T-helper 22 cell (primary cell): ENCODE results near the gene ARHGAP26.

Experiments
- DNase-seq: peaks from one replicate; pipeline ENCODE4 v3.0.0-alpha.2; 2020; ENCODE audit warnings: low read depth

ARHGAP26 gene

DNA sequence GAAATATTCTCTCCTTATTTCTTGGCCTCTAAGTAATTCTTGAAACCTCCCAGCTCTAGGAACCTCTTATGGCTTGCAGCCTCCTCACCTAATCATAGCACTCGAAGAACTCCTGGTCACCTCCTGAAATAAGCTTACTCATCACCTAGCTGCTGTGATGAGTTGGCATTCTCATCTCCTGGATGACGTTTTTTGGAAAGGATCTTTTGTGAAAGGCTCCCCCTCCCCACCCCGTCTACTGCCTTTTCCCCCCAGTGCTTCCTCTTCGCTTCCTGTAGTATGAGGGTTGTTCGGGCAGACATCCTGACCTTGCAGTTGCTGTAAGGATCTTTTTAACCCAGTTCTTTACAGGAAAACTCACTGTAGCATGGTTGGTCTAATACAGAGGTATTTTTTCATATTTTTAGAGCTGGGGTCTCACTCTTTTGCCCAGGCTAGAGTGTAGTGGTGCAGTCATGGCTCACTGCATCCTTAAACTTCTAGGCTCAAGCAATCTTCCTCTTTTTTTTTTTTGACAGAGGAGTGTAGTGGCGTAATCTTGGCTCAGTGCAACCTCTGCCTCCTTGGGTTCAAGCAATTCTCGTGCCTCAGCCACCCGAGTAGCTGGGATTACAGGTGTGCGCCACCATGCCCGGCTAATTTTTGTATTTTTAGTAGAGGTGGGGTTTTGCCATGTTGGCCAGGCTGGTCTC is 41.8 kb downstream of the ARHGAP26 start:
- no peak for DNase-seq

DNA sequence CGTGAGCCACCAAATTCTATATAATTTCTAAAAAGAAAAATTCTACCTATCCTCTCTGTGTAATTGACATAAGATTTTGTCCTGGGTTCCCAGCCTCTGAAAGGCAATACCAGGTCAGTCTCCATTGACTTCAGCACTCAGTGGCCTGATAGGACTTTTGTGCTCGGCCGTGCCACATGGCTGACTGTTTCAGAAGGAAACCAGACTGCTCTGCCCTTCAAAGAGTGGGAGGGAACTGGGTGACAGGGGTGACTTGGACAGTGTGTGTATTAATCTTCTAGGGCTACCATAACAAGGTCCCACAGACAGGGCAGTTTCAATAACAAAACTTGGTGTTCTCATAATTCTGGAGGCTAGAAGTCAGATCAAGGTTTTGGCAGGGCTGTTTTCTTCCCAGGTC is 43.0 kb downstream of the ARHGAP26 start:
- DNase-seq, result no peak

DNA sequence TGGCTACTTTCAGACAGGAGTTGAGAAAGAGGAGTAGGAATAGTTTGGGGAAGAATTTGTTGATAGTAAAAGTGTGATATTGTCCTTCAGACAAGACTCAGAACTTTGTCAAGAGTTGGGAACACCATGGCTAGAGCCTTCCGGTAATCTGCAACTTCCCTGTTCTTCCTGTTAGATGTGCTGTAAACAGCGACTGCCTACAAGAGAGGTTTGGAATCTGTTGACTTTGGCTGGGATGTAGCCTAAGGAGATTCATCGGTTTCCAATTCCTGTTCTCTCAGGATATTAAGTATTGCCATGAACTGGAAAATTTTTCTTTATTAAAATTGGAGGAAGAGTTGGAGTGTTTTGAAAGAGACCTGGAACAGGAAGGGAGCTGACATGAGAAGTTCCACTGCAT is 43.9 kb downstream of the ARHGAP26 start:
- DNase-seq, result no peak

DNA sequence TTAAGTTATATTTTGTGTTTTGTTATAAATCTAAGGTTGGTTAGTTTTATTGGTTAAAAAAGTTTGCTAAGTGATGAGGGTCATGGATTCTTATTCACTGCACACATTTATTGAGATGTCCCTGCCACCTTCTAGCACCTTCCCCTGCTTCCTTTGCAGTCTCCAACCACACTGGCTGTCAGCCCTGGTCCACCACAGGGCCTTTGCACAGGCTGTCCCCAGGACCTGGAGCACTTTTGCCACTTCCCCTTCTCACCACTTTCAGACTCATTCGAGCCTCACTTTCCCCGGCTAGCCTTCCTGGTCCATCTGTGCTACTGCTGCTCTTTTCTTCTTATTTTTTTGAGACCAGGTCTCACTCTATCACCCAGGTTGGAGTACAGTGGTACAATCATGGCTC is 45.3 kb downstream of the ARHGAP26 start:
- no peak for DNase-seq

DNA sequence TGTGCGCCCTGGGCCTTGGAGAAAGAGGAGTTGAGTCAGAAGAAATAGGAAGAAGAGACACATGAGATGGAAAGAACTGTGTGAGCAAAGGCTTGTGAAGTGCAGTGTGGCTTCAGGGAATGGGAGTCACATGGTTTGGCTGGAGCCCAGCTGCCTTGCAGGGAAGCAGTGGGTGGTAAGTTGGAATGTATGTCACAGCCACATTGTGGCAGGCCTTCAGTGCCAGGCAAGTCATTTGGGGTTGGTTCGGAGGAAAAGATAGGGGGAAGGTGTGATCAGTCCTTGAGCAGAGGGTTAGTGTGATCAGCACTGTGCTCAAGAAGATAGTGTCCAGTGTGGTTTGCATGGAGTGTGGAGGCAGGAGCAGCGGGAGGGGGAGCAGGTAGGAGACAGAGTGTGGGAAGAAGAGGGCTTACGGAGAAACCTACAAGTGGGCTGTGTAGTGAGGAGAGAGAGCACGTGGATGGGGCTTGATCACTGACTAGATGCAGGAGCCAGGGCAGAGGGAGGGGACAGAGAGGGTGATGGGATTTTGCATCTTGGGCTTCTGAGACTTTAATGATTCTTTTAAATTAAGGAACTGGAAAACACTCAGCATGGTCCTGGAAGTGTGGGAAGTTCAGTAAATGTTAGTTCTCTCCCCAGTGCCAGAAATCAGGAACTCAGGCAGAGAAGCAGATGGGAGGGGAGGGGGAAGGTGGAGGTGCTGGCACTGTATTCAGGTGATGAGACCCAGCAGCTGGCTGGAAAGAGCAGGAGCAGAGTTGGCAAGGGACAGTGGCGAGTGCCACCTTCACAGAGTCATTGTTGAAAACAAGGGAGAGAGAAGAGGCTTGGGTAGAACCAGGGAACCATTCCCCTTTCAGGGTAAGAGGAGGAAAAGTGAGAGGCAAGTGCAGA is 46.6 kb downstream of the ARHGAP26 start:
- no peak for DNase-seq

DNA sequence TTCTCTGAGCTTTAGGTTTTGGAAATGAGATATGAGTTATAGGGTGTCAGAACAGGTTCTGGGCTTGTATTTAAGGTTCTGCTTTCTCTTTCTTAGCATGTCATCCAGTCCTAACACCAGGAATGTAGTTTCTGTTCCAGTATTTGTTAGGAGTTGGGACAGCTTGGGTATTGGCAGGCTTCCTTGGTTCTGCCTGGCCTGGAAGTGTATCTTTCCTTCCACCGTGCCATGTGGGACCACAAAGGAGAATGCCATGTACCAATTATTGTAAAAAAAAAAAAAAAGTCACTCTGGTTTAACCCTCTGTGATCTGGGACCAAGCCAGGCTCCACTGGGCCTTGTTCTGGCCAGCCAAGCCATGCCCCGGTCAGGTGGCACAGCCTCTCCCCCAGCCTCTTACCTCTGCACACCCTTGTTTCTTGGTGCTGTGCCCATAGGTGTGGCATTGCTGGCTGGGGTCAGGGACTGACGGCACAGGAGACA is 47.8 kb downstream of the ARHGAP26 start:
- no peak for DNase-seq

DNA sequence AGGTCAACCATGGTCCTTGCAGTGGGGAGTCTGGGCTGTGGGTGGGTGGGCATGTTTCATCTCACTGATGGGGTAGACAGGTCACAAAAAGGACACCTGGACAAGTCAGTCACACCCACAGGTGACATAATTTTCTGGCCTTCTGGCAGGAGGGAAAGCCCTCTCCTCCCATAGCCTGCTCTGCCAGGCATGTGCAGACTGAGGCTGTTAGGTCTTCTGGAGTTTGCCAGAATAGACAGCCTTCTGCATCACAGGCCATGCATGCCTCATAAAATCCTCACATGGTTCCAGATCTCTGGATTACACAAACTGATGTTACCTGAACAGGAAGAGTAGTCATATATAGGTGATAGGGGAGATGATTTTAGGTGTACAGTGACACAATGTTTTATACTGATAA is 49.1 kb downstream of the ARHGAP26 start:
- no peak for DNase-seq

DNA sequence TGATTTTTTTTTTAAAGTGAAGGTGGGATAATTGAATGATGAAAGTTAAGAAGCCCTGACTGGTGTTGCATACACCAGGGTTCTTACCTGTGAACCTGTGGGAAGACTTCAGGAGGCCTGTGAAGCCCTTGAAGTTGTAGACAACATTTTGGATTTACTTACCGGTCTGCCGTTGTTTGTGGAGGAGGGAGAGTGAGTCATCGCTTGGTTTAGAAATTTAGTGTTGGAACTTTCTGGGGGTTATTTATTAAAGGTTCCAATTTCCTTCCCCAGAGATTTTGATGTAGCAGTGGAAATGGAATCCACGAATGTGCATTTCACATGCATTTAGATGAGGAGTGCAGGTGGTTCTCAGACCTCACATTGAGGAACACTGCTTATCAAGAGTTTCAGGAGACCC is 49.6 kb downstream of the ARHGAP26 start:
- no peak for DNase-seq

DNA sequence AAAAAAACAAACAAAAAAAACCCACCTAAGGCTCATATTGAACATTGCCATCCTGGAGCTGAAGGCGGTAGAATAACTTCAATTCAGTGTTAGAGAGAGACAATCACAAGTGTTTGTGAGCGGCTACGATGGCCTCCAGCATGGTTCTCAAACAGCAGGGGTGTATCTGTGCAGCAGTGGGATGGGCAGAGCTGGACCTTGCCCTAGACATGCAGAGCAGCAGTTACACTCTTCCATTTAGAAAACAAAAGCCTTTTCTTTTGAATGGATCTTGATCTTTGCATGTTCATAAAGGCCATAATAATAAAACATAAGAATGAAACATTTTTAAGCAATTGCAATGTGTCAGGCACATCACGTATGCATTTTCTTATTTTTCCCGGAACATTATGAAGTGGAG is 50.3 kb downstream of the ARHGAP26 start:
- no peak for DNase-seq

DNA sequence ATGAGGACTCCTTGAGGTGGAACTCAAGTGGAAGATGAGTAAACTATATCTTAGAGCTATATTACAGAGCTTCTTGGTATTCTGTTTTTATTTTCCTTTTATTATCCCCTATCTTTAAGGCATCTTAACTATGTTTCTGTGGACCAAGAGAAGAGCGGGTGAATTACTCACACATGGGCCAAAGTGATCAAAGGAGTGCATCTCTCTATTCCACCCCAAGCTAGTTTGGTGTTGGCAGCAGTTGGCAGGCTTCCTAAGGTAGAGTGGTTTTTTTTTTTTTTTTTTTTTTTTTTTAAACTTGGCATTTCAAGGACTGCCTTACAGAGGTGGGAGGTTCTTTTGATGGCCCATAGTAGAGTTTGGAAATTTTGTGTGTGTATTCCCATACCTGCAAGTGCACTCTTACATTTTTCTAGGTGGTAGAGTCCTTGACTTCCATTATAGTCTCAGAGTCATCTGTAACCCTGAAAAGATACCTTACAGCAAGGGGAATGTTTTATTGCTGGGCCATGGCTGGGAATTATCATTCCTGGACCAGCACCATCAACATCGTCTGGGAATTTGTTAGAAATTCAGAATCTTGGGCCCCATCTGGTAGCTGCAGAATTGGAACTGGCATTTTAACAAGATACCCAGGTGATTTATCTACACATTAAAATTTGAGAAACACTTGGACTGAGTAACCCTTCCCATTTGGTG is 51.0 kb downstream of the ARHGAP26 start:
- DNase-seq, result no peak

DNA sequence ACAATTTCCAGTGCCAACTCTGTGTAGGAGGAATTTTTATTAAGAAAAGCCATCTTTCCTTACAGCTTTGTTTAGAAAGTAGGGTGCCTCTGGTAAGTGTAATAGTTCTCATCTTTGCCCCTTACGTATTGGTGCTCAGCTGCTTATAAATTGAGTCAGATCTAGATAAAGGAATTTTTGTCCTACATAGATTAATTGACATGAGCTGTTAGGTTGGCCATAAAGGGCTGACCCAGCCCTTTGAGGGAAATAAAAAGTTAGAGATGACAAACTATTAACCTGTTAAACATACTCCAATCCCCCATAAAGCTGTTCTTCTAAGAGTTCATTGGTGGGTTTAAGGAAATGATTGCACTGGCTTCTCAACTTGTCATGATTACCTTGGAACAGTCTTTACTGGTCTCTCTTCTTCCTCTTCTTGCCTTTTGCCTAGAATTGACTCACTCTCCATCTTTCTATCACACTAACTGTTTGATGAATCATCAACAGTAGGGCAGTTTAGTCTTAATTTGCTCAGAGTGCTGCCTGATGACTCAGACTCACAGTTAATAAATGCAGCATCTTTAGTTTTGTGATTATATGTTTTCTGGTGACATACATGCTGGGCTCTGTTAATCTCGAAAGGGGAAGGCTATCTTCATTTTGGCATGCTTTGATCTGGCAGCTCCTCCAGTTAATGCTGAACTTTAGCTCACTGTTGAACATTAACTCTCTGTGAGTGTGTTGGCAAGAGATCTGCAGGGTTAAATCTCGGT is 51.7 kb downstream of the ARHGAP26 start:
- DNase-seq, result no peak

DNA sequence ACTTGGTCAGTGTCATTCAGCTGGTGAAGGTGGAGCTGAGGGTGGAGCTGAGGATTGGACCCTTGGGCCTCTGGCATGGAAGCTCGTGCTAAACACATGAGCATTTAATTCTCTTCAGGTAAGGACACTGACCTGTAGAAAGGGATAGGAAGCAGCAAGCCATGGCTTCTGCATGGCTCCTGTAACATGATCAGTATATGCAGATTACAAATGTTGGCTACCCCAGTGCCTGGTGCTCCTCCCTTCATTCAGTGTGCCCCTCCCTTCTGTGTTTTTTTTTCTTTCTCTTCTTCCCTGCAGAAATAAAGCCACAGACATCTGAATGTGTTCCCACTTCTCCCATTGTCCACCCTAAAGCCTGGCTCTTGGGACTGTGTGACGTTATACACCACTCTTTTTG is 52.9 kb downstream of the ARHGAP26 start:
- no peak for DNase-seq

DNA sequence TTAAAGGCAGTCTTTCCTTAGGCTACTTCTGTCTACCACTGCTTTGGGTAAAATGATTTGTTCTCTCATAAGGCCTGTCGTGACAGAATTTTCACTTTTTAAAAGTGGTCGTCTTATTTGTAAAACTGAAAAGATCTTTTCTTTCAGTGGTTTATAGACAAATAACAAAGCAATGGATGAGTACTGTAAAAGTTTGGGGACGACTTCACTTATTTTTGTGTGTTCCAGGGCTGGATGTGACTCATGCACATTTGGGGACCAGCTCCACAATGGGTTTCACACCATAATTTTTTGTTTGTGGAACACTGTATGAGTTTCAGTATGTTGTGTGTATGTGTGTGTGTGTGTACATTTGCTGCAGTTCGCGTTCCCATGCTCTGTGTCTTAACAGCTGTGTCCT is 53.6 kb downstream of the ARHGAP26 start:
- no peak for DNase-seq

DNA sequence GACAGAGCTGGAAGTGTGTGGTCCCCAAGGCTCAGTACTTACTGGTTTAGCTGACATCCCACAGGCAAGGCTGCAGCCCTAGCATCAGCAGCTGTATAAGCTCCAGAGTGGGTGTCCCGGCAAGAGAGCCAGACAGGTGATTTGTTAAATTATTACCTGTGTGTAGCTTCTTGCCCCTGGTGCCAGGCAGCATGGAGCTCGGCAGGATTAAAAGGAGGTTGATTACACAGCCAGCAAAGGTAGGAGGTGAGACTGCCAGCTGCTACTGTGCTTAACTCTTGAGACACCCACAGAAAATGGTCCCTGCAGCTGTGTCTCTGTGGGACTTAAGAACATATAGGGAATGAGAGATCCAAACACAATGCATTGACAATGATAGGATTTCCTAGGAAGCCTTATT is 54.2 kb downstream of the ARHGAP26 start:
- DNase-seq, result no peak

DNA sequence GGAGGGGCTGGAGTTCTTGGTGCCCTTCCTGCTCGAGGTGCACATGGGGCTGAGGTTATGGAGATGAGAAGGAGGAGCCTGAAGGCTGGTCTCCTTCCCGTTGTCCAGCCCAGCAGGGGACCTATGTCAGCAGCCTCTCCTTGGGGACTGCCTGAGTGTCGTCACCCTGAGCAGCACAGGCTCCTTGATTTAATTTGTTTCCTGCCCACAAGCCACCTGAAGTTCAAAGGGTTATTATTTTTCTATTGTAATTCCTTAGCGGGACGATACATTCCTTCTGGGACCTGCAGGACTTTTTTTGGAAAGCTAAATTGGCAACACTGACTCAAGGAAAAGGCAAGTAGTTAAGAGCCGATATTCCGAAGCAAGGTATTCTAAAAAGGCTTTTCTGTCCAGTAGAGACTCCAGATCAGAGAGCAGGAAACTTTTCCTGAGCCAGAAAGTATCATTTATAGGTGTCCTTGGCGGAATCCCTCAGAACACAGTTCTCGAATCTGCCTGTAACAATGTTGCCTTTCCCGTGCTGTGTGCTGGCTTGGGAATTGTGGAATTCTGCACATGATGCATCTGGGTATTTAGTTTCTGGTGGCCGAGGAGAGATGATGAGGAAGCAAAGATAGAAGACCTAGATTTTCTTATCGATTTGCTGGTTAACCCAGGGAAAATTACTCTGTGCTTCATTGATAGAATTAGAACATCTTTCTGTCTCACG is 55.4 kb downstream of the ARHGAP26 start:
- DNase-seq, result no peak

DNA sequence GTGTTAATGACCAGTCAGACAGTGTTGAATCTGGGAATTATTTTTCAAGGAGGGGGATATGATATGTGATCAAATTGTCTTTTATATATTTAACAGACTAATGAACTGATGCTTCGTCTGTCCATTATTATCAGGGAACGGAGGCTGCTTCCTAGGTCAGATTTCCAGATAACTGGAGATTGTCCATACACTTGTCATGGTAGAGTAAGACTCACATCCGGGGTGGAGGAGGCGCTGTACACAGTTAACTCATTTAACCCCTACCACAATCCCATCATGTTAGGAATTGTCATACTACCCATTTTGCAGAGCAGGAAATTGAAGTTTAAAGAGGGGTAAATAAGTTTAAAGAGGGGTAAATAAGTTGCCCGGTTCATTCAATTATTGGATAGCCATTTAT is 55.9 kb downstream of the ARHGAP26 start:
- no peak for DNase-seq

DNA sequence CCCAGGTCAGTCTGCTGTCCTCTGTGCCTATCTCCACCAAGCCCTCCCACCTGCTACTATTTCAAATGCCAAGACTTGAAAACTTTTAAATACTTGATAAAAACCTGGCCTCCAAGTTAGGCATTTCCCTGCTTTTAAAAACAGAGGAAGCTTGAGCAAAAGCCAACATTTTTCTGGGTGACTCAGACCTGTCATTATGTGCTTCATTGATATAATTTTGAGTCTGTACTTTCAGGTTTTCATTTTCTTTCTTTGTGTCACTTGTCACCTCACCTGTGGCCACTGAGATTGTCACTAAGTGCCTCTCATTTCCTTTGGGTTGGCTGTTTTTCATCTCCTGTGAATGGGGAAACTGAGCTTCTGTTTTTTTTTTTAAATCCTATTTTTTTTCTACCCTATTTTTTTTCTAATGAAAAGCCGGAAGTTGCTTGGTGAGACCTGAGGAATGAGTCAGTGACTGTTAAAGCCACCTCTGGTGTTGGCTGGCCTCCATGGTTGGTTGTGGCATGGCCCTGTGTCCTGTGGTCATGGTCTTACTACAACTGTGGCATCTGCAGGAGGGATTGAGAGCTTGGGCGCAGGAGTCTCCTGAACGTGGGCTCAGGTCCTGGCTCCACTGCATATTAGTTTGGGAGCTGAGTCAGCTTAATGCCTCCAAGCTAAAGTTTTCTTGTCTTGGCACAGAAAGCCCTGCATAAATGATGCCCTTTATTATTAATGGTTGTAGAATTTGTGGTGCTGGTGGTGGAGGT is 56.7 kb downstream of the ARHGAP26 start:
- DNase-seq, result no peak

DNA sequence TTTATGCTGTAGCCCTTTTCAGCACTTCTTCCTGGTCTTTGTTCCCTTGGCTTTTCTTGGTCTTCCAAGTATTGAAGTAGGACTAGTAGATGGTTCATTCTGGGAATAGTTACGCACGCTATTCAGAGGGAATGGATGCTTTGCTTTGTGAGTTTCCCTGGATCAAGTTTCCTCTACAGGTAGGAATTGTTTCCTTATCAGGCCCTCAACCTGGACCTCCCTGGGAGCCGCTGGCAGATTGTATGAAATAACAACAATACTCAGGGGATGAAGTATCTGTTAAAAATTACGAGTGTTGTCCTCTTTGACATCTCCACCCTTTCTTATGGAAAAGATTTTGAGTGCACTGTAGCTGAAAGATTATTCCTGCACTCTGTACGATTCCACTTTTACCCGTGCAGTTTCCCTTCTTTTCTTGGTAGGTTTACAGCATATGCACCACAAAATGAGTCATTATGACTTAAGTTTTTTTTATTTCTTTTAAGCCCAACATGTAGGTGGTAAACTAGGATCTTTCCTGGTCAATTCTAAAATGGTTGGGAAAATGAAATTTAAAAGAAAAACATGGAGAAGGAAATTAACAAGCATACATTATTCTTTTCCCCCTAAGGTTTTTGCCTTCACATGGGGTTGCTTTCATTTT is 57.9 kb downstream of the ARHGAP26 start:
- no peak for DNase-seq

DNA sequence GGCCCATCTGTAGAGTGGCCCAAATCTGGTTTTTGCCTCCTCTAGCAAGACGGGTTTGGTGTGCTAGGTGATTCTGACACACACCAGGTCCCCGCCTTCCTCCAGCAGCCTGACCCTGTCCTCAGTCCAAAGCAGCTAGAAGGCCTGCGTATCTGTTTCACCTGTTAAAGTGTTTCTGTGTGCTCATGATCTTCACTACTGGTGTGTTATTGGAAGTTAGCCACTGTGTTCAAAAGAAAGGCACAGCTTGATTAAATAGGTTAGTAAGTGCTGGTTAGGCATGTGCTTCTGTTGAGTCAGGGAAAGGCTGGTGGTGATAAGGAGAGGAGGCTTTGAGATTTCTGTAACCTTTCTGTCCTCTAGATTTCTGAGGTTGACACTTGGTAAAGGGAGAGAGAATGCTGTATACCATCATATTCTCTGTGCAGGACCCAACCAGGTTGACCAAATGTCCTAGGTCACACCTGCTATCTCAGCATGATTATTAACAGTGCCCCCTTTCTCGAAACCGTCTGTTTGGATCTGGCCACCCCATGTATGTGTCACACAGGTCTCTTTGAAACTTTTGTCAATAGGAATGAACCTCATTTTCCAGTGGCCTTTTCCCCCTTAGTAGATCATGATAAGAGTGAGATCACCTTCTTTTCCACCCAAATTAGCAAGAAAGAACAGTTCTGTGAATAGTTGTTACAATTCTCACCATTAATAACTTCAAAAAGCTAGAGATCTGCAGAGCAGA is 58.8 kb downstream of the ARHGAP26 start:
- DNase-seq, result no peak
